NOMO-1 treated with DMSO at 0.1 percent for 48 hours (cell line): ENCODE measurements around the gene TPPP2.

Source experiments
- DNase-seq: peaks from one replicate; lab custom pipeline; 2025; ENCODE audit not compliant: unreplicated experiment; lab: John Stamatoyannopoulos, UW

The TPPP2 gene

GRCh38 chr14:21016413-21017190 lies 13.4 kb upstream of the TPPP2 start:
- DNase-seq, result no peak

DNA sequence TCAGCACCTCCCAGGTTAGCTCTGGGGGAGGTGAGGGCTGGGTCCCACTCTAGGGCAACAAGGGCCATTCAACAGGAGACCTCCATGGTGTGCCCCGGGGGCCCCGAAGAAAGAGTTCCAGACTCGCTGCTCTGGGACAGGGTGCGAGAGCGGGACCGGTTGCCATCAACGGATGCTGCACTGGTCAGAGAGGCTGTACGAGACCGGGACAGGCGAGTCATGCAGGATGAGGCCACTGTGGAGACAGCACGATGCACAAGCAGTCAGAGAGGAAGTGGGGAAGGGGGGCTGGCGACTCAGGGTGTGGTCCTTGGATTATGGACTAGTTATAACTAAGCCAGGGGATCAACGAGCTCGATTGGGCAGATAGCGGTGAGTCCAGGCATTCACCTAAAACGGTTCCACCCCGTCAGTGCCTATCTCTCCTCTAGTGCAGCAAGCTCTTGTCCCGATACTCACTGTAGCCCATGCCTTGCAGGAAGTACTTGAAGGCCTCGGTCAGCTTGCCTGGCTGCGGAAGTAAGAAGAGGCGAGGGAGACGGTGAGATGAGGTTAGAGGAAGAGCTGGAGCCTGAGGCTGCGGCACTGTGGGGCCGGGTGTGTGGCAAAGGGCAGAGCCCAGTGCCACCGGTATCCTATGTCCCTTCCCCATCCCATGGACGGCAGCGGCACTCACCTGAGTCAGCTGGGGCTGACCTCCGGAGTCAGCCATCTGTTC lies 12.3 kb upstream of the TPPP2 start:
- DNase-seq, result peak; percentile 9

DNA sequence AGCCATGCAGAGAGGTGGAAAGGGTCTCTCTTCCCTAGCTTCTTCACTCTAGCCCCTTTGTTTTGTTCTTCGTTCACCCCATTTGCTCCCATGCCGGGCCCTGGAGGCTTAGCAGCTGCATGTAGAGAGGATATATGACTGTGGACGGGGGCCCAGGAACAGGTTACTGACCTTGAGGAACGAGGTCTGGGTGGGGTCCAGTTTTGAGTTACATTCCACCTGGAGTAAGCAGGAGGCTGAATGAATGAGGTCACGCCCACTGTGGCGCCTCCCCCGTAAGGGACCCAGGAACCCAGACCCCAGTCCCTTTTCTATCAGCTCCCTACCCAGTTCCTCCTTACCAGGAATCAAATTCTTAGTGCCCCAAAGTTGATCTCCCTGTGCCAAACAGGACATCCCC lies 11.7 kb upstream of the TPPP2 start:
- DNase-seq, result no peak

- DNase-seq, result no peak
These were observed 11.2 kb upstream of the TPPP2 start for GRCh38 chr14:21018781-21019180.

GRCh38 chr14:21019366-21019765 lies 10.7 kb upstream of the TPPP2 start:
- DNase-seq, result no peak

DNA sequence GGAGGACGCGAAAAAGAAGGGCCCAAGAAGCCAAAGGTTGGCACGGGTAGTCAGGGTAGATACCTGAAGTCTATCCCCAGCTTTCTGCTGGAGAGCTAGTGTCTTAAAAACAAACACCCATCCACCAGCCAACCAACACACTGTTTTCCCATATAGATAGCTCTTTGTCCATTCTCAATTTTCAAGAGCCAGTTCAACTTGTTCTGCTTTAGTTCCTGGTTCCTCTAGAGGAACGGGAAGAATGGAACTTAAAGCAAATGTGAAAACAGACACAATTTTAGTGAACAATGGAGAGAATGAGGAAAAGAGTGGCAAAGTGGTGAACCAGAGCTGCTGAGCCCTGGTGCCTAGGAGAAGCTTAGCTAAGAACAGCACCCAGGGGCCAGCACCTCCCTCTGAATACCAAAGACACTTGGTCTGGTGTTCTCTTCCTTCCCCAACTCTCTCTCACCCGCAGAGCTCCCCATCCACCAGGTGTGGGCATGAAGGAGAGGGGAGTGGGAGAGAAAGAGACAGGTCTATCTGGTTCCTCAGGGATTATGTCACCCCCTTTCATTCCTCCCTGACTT lies 9.0 kb upstream of the TPPP2 start:
- no peak for DNase-seq

DNA sequence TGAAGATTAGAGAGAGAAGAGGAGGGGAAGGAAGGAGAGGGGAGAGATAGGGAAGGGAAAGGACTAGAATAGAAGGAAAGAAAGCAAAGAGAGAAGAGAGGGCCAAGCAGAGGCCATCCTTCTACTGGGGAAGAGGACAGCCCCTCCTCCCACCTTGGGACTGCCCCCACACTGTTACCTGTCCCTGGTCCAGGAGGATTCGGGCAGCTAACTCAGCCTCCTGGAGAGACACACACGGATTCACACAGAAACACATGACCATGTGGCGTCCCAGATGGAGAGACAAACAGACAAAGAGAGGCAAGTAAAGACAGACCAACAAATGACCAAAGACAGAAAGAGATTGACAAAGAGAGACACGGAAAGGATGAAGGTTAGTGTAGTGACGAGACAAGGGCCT lies 7.3 kb upstream of the TPPP2 start:
- no peak for DNase-seq

DNA sequence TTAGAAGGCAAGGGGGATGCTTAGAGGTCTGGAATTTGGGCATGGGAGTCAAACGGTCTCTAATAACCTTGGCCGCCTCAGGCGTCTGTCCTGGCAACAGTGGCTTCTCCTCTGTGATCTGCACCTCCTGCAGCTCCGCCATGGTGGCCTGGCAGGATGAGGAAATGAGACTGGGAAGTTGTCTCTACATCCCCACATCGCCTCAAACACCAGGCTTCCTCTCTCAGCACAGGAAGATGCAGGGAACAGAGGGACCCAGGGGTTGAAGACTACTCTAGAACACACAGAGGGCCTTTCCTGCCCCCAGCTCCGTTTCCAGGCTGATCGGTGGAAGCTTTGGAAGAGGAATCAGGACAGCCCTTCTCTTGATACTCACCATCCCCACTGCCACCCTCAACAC lies 6.8 kb upstream of the TPPP2 start:
- no peak for DNase-seq

DNA sequence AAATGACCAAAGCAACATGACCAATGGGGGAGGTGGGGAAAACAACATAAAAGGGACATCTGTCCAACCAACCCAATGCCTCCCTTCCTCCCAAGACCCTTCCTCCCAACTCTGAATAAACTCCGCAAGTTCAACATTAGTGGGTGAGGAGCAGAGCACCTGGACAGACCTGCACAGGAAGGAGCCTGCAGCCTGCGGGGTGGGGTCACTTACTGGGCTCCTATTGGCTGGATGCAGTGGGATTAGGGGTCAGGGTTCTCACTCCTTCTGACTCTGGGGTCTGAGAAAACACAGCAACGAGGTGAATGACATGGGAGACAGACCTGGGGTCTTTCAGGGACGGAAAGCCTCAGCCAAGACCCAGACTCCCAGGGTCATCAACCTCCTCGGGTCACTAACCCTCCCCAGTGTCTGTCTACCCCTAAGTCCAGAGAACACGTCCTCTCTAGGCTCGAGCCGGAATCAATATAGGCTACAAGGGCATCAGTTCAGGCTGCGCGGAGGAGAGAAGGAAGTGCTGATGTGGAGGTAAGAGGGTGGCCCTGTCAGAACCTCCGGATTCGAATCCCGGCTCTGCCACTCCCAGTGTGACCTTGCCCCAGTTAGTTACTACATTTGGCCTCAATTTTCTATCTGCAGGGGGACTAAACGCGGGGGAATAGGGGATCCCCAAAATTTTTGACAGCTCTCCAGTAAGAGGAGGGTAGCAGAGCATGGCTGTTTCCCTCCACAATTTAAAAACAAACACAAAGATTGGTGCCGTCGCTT lies 6.0 kb upstream of the TPPP2 start:
- peak; percentile 25 for DNase-seq

DNA sequence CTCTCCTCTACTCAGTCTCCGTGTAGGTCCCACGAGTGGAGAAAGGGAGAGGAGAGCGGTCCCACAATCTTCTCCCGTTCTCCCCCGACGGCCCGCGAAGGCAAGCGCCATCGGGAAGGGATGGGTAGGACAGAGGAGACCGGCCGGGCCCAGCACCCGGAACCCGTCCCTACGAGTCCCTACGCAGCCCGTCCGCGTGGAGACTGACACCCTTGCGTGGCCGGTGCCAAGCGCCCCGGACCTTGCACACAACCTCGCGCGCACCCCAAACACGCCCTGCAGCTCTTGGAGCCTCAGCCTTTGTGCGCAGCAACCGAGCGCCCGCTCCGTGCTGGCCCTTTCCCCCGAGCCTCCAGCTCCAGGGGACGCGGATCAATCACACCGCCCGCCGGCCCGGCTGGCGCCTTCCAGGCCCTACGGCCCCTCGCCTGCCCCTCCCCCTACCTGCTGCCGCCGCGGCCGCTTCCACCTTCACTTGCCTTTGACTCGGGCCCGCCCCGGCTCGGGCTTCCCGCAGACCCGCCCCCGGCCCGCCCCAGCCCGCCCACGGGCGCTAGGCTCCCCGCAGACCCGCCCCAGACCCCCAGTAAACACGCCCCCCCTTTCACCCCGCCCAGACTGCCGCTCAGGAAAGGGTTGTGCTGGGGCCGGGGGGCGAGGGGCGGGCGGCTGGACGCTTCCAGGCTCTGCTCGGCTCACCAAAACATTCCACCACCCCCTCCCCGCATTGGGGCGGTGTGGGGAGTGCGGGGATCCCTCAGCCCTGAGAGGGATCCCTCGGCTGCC lies 5.2 kb upstream of the TPPP2 start, which contains the start of gene NDRG2:
Gene NDRG2, minus strand, starts transcription at position 477 of the 786 bp plus-strand sequence. CDS start 1,746 bp downstream, outside the sequence.
- peak; percentile 74 for DNase-seq

DNA sequence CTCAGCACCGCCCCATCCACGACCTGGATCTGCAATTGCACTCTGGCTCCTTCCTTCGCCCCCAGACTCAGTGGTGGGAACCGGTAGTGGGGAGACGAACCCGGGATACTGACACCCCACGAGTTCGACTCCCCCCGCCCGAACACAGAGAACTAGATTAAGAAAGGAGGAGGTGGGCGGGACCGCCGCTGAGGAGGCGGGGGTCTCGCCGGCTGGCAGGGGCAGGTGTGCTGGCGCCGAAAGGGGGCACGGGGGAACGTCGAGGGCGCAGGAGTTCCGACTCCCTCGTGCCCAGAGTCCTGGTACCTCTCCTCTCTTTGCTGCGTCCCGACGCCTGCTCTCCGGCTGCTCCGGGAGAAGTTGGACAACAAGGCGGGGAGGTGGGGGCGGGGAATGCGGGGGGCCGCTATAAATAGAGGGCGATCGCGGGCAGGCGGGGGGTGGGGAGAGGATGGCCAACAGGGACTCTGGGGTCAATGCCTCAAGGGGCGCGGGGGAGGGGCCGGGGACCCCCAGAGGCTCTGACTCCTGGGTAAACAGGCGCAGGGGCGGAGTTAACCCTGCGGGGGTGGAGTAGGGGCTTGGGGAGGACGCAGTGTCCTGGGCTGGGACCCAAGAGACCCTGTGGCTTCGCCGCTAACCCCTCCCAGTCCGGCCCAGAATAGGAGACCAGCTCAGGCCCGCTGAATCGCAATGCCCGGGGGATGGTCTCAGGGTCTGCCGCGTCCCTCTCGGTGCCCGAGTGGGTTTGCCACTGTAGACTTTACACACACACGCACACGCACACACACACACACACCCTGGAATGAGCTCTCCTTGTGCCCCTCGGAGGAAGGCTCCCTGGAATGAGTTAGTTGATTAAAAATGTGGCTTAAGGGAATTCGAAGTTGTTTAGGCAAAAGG lies 4.4 kb upstream of the TPPP2 start:
- DNase-seq, result no peak

DNA sequence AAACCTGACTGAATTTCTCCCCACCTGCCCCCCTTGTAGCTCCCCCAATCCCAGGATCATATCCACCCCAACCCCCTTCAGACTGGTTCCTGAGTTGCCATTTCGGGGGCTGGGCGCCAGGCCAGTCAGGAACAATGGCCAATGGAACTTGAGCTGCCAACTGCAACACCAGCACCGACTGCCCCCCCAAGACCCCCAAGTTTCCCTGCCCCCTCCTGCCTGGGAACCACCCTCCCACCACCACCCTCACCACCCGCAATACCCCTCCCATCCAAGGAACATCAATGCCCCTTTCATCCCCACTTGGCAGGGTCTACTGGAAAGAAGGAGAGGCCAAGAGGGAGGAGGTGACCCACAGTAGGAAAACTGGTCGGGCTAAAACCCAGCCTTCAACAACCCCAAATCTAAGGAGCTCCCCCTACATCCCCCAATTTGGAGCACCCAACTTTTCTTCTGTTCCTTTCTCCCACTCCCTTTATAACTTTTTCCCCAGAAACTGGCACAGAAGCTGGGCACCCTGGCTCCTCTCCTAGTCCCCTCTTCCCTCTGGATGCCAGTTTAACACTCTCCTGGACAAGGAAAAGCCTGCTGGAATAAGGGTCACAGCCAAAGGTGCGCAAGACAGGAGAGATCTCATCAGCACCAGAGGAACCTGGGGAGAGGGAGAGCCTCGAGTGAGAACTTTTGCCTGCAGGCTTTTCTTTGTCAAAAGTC lies 3.6 kb upstream of the TPPP2 start:
- DNase-seq, result no peak

- DNase-seq, result no peak
These were observed 3.1 kb upstream of the TPPP2 start for GRCh38 chr14:21026988-21027315.

GRCh38 chr14:21030531-21030930 lies 514 bp downstream of the TPPP2 start:
- DNase-seq, result no peak

DNA sequence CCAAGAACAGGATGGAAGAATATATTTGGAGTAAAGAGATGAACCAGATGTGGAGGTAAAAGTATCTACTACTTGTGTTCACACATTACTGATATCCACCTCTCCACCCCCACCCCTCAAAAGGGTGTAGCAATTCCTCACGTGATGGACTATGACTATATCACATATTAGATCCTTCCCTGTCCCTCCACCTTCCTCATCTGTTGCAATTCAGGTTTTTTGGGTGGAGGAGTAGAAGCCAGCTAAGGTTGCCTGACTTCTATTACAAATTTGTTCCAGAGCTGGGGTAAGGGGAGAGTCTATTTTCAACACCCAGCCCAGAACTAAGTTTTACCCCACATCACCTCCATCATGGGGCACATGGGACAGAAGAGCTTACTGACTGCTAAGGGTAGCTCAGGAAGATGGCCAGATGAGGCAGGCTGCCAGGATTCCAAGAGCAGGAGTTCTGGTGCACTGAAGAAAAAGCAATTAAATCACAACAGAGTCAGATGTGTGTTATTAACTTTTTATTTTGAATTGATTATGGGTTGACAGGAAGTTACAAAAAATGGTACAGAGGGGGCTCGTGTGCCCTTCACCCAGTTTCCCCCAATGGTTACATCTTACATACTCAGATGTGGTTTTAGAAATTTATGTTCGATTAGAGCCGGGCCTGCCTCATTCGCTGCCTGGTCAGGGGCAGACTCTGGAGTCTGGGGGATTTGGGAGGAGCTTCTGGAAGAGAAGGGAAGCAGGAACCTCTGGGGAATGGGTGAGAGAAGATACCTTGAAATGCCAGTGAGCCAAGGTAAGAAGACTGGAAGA lies 2.5 kb downstream of the TPPP2 start:
- DNase-seq, result peak; percentile 22

GRCh38 chr14:21033133-21033698 lies 3.2 kb downstream of the TPPP2 start:
- DNase-seq, result no peak

- no peak for DNase-seq
These were observed 4.7 kb downstream of the TPPP2 start, which contains the start of gene RNASE13 for GRCh38 chr14:21034707-21035106. Gene RNASE13, minus strand, starts transcription at chr14:21034807. Its CDS starts 519 bp downstream, at chr14:21034288.

DNA sequence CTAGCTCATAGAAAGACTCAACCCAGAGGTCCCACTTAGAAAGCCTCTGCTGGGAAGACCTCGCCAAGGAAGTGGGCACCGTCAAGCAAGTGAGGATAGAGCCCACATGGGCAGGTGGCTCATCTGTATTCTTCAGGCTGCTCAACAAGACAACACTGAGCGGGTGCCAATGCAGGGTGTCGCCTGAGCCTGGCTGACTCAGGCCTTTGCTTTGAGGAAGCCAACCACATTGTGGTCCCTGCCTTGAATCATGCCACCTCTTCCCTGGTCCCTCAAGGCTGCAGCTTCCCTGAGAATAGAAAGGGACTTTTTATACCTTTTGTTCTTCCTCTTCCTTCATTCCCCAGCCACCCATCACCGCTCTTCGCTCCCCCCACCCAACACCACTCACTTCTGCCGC lies 6.7 kb downstream of the TPPP2 start:
- DNase-seq, result no peak
